Cerebellar nuclear complex (tissue), 1 donor: ENCODE measurements around the gene KIF3C.
"Not testable (repeated sequence)": the region's sequence is repeated elsewhere in the genome, so short reads cannot be mapped to it uniquely, and the experiment has no call there.

Experiments
- DNase-seq, 2 experiments: peaks; one replicate each; lab custom pipeline; 2025; lab: John Stamatoyannopoulos, UW

KIF3C gene

DNA sequence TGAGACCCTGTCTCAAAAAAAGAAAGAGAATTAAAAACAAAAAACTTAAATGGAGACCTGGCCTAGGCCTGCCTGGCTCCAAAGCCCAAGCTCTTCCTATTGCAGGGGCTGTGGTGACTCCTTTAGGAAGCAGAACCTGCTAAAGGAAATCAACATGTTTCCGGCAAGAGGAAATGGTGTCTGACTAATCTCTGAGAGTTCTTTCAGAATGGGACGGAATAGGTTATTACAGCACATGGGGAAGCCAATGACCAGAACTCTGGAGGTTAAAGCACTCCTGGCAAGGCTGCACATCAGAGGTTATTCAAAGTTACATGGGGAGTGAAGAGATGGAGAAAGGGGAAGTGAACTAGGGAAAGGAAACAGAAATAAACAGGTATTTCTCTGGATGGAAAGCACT, 21.4 kb downstream of the KIF3C start:
- no peak for DNase-seq

DNA sequence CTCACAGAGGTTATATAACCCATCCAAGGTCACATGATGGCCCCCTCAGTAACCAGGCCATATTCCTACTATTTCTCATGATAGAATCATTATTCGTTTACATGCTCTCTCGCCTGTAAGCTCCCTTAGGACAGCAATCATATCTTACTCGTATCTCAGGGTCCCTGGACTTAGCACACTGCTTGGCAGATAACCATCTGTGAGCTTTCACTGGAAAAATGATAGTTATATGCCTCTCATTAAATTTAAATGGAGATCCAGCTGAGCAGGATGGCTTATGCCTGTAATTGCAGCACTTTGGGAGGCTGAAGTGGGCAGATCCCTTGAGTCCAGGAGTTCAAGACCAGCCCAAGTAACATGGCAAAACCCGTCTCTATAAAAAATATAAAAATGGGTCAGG, 21.9 kb downstream of the KIF3C start:
- DNase-seq: no peak

DNA sequence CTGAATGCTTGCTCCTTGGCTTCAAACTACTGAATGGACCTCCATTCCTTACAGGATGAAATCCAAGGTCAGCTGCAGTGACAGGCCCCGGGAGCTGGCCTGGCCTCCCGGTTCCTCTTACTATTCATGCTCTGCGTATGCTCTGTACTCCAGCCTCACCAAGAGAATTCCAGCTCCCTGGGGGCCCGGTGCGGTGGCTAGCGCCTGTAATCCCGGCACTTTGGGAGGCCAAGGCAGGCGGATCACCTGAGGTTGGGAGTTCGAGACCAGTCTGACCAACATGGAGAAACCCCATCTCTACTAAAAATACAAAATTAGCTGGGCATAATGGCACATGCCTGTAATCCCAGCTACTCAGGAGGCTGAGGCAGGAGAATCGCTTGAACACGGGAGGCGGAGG, 23.7 kb downstream of the KIF3C start:
- not testable (repeated sequence) for DNase-seq

DNA sequence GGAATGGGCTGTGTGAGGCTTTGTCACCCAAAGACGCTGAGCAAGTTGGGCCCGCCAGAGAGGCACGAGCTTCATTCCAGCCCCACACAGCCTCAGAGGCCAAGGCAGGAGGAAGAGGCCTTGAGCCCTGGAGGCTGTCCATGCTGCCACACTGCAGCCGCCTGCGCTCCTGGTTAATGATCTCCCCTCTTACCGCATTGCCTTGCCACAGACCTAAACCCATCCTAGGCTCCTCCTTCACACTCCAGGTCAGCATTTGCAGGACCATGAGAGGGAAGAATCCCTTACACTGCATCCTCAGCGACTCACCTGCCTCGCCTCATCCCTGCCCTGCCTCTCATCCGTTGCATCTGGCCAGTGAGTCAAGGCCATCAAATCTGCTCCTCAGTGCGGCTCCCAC, 24.6 kb downstream of the KIF3C start:
- DNase-seq: no peak

DNA sequence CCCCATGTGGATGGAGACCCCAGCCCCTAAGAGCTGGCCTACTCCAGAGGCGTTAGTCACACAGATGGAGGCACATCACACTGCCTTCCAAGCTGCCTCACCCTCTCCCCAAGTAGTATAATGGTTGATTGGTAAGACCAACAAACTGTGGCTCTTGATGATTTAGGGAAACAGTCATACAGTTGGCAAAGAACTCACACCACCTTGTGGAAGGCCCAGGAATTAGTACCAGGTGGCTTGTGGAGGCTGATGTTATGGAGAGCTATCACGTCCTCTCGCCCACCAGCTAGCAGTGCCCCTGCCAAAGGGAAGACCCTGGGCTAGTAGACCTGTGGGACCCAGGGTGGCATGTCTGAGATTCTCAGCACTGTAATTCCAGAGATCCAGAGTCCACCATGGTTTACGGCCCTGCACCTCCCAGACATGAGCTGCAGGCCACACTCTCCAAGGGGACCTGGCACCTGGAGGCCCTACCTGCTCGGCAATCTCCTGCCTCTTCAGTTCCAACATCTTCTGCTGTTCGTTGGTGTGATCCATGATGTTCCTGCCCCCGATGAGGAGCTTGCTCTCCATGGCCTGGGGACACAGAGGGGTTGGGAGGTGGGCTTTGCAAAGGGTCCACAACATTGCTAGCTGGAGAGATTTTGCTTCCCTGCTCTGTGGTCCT, 26.3 kb downstream of the KIF3C start:
- DNase-seq: no peak

DNA sequence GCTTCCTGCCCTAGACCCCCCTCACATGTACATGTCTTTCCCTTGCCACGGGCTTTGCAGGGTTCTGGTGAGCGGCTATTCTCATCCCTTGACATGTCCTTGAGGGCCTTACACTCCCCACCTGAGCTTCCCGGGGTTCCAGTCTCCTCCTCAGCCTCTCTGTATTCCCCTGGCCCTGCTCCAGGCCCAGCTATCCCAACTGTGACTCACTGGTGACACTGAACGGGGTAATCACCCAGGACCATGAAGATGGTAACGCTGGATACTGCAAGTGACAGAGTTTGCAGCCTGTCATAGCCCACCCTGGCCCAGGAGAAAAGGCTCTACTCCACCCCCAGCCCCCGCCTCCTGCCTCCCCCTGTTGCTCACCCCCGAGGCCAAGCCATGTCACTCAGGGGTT, 27.3 kb downstream of the KIF3C start:
- DNase-seq: no peak

DNA sequence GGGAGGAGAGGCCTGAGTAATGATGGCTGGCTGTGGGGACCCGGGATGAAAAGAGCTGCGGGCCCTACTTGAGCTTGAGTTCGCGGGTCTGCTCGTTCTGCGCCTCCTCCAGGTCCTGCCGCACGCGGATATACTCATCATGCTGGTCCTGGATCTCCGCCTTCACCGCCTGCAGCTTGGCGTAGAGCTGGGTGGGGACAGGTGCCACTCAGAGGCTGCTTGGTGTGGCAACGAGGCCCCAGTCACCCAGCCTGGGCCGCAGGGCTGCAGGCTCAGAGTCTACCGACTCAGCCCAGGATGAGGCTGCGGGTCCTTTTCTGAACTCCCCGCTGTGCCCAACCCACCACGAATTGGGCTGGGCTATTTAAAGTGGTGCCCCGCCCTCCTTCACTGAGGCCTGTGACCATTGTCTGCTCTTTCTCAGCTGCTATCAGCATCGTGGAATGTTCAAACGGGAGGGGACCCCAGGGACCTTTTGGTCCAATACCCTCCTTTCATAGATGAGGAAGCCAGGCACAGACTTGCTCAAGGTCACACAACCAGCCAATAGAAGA, 28.0 kb downstream of the KIF3C start:
- no peak for DNase-seq

DNA sequence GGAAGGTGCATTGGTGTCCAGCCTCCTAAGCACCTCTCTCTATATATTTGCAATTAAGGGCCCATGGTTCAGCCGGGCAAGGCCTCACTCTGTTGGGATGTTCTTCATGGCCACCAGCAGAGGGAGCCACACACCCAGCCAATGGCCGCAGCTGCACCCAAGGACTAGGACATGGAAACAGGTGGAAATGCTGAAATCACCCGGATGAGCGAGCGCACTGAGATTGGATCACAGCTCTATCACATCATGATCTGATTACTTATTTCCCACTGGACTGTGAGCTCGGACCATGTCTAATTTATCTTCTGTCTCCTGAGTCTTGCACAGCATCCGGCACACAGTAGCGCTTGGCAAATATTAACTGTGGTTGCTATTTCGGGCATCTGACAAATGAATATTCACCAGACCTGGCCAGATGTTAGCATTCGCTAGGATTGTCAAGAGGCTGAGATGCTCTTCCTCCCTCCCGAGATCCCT, 31.2 kb downstream of the KIF3C start:
- DNase-seq: peak; percentile 33 to 83

DNA sequence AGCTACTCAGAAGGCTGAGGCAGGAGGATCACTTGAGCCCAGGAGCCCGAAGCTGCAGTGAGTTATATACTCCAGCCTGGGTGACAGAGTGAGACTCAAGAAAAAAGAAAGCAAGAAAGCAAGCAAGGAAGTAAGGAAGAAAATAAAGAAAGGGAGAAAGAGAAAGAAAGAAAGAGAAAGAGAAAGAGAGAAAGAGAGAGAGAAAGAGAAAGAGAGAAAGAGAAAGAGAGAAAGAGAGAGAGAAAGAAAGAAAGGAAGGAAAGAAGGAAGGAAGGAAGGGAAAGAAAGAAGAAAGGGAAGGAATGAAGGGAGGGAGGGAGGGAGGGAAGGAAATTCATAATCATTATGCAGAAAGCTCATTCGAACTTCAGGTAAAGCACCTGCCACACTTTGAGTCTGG, 33.9 kb downstream of the KIF3C start:
- DNase-seq: no peak

DNA sequence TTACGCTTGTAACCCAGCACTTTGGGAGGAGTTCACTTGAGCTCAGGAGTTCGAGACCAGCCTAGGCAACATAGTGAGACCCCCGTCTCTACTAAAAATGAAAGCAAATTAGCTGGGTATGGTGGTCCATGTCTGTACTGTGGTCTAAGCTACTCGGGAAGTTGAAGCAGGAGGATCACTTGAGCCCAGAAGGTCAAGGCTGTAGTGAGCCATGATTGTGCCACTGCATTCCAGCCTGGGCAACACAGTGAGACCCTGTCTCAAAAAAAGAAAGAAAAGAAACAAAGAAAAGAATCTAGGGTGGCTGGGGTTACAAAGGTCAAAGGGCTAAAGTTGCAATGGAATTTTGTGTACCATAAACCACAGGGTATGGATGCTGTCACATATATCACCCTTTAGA, 41.3 kb downstream of the KIF3C start:
- no peak for DNase-seq

DNA sequence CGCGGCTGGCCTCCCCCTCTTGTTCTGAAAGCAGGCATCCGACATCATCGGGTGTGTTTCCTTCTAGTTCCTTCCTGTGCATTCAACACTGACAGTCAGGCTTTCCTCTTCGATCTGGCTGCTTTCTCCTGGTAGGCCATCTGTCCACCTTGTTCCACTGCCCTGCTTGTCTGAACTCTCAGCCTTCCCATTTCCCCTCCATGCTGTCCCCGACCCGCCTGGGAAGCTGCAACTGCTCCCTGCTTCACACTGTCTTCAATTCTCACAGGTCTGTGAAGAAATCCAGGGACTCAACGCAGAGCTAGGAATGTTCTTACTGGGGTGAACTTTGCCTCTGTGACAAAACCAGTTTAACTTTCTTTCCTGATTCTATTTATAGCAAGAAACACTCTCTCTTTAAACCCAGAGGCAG, 43.0 kb downstream of the KIF3C start:
- DNase-seq: peak; percentile 64 to 74

DNA sequence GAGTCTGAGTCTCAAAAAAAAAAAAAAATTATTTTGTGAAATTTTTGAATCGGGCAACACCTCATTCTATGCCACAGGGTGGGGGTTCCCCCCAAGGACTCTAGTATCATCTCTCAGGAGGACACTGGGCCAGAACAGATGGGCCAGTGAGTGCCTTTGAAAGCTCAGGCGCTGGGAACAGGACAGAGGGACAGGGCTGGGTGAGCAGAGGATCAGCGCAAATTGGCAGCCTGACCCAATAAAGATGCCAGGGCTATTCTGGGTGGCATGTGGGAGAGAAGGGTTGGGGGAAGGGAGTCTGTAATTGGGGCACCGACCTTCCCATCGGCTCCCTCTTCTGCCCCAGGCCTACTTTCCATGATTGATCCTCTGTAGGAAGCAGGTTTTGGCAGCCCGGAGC, 44.0 kb downstream of the KIF3C start:
- DNase-seq: peak; percentile 44 to 47

DNA sequence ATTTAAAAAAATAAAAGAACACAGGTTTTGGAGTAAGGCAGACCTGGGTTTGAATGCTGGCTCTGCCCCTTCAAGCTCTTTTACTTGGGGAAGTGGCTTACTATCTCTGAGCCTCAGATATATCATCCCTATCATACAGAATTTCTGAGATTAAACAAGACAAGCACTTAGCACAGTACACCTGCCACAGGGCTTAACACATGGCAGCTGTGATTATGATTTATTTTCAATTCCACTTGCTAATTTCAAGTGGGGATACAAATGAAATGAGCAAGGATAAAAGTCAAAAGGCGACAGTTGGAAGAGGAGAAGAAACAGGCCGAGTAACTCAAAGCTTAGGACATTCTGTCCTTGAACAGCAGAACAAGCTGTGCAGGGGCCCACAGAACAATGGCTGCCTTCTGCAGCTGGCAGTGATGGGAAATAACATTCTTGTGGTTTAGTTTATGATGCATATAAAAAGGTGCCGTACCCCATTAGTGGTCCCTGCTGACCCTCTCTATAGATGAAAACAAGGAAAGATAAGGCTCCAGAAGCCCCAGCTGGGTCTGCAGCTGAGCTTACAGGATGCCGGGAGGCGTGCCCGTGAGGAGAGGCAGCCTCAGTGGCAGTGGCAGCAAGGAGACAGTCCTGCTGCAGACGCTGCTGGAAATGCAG, 45.3 kb downstream of the KIF3C start:
- DNase-seq: no peak

DNA sequence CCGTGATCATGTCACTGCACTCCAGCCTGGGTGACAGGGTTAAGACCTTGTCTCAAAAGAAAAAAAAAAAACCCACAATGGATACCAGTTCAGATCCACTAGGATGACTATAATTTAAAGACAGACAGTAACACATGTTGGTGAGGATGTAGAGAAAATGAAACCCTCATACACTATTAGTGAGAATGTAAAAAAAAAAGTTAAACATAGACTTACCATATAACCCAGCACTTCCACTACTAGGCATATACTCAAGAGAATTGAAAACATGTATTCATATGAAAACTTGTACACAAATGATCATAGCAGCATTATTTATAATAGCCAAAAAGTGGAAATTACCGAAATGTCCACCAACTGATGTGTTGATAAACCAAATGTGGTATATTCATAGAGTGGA, 48.7 kb downstream of the KIF3C start:
- DNase-seq: no peak

DNA sequence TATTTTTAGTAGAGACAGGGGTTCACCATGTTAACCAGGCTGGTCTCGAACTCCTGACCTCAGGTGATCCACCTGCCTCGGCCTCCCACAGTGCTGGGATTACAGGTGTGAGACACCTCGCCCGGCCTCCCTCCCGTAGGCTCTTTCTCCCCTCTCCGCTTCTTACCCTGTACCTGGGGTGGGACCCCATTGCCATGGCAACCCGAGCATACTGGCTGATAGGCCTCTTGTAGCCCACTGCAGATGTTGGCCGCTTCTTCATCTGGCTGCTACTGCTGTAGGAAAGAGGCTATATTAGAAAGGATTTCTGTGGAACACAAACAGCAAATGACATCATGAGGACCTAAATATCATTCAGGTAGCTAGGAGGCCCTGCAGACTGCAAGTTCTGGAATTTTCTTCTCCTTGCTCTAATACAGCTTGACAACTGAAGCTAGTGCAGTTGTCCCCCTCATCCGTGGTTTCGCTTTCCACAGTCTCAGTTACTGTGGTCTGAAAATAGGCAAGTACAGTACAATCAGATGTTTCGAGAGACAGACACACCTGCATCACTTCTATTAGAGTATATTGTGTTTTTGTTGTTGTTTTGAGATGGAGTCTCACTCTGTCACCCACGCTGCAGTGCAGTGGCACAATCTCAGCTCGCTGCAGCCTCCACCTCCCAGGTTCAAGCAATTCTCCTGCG, 52.4 kb downstream of the KIF3C start:
- no peak for DNase-seq

DNA sequence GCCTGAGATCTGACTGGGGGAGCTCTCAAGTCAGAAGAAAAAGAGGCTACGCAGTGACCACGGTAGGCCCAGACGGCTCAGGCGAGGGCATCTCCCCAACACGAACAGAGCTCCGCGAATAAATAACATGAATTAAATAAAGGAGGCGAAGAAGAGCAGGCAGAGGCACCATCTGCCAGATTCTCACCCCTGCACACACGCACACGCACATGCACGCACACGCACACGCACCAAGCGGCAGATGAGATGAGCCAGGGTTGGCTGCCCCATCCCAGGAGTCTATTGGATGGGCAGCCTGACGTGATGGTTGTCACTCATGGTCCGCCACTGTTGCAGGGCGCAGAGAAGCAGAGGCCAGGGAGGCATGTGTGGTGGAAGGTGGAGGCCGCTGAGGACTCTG, 53.6 kb downstream of the KIF3C start:
- DNase-seq: no peak

DNA sequence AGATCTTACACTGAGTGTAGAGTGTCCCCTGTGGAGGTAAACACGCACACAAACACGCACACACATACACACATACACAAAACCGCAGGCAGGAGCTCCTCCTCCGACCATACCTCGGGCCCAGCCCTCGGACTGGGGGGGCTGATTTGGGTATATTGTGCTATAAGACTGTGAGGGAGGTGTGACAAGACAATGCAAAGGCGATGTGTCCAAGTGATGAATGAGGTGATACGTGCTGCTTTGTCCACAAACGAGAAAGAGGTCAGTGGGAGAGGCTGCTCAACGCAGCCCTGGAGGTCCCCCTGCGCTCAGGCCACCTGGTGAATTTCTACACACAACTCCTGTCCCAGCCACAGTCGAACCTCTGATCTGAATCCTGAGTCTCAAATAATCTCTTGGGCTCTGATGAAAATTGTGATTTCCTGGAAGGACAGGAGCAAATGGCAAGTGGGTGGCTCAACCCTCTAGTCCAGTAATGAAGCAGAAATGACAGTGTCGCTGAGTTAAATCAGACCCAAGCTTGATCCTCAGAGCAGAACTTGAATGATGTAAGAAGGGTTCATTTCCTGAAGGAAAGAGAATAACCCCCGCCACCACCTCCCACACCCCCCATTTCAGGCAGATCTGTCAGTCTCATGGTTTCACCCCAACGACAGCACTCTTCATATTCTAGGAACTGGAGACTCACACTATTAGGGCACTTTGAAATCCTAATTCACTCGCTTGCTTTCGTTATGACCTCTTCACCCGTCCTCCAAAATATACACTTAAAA, 55.1 kb downstream of the KIF3C start:
- no peak for DNase-seq

DNA sequence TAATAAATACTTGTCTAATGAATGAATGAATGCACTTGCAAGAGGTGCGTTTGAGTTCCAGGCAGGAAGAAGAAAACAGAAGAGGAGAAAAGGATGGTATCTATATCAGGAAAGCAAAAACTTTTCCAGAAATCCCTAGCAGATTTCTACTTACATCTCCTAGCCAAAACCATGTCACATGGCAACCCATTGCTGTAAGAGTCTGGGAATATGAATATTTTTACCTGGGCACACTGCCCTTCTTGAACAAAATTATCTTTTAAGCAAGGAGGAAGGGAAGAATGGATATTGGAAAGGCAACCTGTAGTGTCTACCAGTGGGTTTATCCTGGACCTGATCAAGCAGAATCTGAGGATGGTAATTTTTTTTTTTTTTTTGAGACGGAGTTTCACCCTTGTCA, 59.8 kb downstream of the KIF3C start:
- no peak for DNase-seq

DNA sequence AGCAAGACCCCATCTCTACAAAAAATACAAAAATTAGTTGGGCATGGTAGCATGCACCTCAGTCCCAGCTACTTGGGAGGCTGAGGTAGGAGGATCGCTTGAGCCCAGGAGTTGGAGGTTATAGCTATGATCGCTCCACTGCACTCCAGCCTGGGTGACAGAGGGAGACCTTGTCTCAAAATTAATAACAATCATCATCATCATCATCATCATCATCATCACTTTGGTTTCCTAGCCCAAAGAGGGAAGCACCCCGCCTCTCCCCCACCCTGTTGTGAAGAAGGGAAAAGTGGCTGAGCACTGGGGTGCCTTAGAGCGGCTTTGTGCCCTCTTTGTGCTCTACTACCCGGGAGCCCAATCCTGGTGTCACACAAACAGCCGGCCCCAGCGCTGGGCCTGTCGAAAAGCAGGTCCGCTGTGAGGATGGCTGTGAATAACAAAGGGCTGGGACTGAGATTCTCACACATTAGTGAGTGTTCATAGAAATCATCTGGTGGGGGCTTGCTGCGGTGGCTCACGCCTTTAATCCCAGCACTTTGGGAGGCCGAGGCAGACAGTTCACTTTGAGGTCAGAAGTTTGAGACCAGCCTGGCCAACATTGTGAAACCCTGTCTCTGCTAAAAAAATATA, 61.4 kb downstream of the KIF3C start:
- DNase-seq: no peak

DNA sequence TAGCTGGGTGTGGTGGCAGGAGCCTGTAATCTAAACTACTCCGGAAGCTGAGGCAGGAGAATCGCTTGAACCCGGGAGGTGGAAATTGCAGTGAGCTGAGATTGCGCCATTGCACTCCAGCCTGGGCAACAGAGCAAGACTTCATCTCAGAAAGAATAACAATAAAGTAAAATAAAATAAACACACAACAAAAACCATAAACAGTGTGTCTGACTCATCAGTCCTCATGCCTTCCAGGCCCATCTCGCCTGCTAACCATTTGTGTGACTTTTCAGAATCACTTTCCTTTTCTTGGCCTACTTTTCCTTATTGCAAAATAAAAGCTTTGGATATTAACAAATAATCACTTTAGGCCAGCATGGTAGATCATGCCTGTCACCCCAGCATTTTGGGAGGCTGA, 62.0 kb downstream of the KIF3C start:
- DNase-seq: no peak

DNA sequence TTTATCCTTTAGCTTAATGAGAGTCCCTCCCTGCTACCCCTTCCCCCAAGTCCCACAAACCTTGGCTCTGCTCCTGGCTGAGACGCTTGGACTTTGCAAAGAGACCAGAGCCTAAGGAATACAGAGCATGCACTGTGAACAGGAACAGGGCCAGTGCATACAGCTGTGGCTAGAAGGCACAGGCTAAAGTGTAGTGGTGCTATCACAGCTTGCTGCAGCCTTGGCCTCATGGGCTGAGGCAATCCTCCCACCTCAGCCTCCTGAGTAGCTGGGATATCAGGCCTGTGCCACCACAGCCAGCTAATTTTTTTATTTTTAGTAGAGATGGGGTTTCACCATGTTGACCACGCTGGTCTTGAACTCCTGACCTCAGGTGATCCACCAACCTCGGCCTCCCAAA, 64.5 kb downstream of the KIF3C start:
- no peak for DNase-seq

DNA sequence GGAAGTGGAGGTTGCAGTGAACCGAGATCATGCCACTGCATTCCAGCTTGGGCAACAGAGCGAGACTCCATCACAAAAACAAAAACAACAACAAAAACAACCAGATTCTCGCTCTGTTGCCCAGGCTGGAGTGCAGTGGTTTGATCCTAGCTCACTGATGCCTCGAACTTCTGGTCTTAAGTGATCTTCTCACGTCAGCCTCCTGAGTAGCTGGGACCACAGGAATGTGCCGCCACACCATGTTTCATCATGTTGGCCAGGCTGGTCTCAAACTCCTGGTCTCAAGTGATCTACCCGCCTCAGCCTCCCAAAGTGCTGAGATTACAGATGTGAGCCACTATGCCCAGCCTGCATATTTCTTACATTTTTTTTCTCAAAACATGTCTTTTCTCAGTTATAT, 64.9 kb downstream of the KIF3C start:
- DNase-seq: not testable (repeated sequence)
